ENCODE data around the gene MRPL42.

MRPL42 gene

DNA sequence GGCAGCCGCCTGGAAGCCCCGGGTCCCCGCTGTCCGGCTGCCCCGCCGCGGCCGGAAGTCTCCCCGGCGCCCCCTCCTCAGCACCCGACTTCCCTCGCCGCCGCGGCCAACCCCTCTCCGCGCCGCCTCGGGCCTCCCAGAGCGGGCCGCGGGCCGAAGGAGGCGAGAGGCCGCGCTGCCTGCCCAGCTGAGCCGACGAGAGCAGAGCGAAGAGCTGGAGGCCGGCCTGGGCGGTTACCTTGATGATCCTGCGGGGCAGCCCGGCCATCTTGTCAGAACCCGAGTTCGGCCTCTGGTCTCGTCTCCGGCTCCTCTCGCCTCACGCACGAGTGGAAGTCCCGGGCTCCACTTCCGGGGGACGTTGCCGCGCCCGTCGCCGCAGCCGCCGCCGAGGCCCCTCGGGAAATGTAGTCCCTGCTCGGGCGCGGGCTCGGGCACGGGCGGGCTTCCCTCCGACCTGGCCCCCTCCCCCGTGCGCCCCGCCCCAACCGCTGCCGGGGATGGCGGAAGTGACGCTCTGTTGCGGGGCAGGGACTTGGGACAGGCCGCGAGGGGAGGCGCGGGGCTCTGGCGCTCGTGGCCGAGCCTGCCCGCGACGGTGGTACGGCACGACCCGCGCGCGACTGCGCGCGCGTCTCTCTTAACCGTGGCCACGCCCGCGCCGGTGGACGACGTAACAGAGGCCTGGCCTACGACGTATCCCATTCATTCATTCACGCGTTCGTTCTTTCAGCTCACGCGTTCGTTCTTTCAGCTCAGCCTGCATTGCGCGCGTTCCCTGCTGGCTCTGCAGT lies 25.5 kb upstream of the MRPL42 start, which contains the start of gene UBE2N (continued):
- no peak for TF ChIP-seq ZNF239 (tag by site-specific recombination; IDR thresholded peaks at IDR 0.05)
- peak; percentile 71; the same call in 1 of the 2 replicates for TF ChIP-seq ZBTB48 (tag by site-specific recombination; IDR thresholded peaks at IDR 0.05)
- 0 out of 2 replicates have a peak, but pooled peaks have one; percentile 6 for TF ChIP-seq WT1 (tag by site-specific recombination; IDR thresholded peaks at IDR 0.05)
- TF ChIP-seq KLF7 (tag by site-specific recombination; IDR thresholded peaks at IDR 0.05; ENCODE audit: borderline replicate concordance): peak; percentile 56; the same call in 1 of the 2 replicates
- TF ChIP-seq ZNF785 (tag by site-specific recombination; IDR thresholded peaks at IDR 0.05): peak; percentile 95
- TF ChIP-seq ZNF501 (tag by site-specific recombination; IDR thresholded peaks at IDR 0.05): peak; percentile 75
- TF ChIP-seq CTCF (tag by site-specific recombination; IDR thresholded peaks at IDR 0.05): no peak
- peak; percentile 81; the same call in 1 of the 2 replicates for TF ChIP-seq KLF8 (tag by site-specific recombination; IDR thresholded peaks at IDR 0.05)
- TF ChIP-seq ZNF514 (tag by site-specific recombination; IDR thresholded peaks at IDR 0.05): no peak
- TF ChIP-seq BCL11A (tag by site-specific recombination; IDR thresholded peaks at IDR 0.05; ENCODE audit: low read depth): no peak
- no peak for TF ChIP-seq ZNF175 (tag by site-specific recombination; IDR thresholded peaks at IDR 0.05)
- TF ChIP-seq, protein P1, sequence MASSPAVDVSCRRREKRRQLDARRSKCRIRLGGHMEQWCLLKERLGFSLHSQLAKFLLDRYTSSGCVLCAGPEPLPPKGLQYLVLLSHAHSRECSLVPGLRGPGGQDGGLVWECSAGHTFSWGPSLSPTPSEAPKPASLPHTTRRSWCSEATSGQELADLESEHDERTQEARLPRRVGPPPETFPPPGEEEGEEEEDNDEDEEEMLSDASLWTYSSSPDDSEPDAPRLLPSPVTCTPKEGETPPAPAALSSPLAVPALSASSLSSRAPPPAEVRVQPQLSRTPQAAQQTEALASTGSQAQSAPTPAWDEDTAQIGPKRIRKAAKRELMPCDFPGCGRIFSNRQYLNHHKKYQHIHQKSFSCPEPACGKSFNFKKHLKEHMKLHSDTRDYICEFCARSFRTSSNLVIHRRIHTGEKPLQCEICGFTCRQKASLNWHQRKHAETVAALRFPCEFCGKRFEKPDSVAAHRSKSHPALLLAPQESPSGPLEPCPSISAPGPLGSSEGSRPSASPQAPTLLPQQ (tag by site-specific recombination; IDR thresholded peaks at IDR 0.05): peak; percentile 62
- peak; percentile 84; the same call in 1 of the 2 replicates for TF ChIP-seq ZNF76 (tag by site-specific recombination; IDR thresholded peaks at IDR 0.05; ENCODE audit: borderline replicate concordance, low read depth)
- TF ChIP-seq GLIS1 (tag by site-specific recombination; IDR thresholded peaks at IDR 0.05): peak; percentile 41; the same call in 1 of the 2 replicates
- TF ChIP-seq ZFP69B (tag by site-specific recombination; IDR thresholded peaks at IDR 0.05): peak; percentile 39; the same call in 1 of the 2 replicates
- no peak for TF ChIP-seq ZNF423 (tag by site-specific recombination; IDR thresholded peaks at IDR 0.05)
- TF ChIP-seq KLF10 (tag by site-specific recombination; IDR thresholded peaks at IDR 0.05): 0 out of 2 replicates have a peak, but pooled peaks have one; percentile 44
- peak; percentile 48; the same call in 1 of the 2 replicates for TF ChIP-seq ZNF843 (tag by site-specific recombination; IDR thresholded peaks at IDR 0.05)
- TF ChIP-seq, protein P2, sequence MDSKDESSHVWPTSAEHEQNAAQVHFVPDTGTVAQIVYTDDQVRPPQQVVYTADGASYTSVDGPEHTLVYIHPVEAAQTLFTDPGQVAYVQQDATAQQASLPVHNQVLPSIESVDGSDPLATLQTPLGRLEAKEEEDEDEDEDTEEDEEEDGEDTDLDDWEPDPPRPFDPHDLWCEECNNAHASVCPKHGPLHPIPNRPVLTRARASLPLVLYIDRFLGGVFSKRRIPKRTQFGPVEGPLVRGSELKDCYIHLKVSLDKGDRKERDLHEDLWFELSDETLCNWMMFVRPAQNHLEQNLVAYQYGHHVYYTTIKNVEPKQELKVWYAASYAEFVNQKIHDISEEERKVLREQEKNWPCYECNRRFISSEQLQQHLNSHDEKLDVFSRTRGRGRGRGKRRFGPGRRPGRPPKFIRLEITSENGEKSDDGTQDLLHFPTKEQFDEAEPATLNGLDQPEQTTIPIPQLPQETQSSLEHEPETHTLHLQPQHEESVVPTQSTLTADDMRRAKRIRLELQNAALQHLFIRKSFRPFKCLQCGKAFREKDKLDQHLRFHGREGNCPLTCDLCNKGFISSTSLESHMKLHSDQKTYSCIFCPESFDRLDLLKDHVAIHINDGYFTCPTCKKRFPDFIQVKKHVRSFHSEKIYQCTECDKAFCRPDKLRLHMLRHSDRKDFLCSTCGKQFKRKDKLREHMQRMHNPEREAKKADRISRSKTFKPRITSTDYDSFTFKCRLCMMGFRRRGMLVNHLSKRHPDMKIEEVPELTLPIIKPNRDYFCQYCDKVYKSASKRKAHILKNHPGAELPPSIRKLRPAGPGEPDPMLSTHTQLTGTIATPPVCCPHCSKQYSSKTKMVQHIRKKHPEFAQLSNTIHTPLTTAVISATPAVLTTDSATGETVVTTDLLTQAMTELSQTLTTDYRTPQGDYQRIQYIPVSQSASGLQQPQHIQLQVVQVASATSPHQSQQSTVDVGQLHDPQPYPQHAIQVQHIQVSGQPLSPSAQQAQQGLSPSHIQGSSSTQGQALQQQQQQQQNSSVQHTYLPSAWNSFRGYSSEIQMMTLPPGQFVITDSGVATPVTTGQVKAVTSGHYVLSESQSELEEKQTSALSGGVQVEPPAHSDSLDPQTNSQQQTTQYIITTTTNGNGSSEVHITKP (tag by site-specific recombination; IDR thresholded peaks at IDR 0.05): peak; percentile 85
- TF ChIP-seq, protein P3, sequence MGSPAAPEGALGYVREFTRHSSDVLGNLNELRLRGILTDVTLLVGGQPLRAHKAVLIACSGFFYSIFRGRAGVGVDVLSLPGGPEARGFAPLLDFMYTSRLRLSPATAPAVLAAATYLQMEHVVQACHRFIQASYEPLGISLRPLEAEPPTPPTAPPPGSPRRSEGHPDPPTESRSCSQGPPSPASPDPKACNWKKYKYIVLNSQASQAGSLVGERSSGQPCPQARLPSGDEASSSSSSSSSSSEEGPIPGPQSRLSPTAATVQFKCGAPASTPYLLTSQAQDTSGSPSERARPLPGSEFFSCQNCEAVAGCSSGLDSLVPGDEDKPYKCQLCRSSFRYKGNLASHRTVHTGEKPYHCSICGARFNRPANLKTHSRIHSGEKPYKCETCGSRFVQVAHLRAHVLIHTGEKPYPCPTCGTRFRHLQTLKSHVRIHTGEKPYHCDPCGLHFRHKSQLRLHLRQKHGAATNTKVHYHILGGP (tag by site-specific recombination; IDR thresholded peaks at IDR 0.05): no peak
- no peak for TF ChIP-seq ZNF558 (tag by site-specific recombination; IDR thresholded peaks at IDR 0.05)
- TF ChIP-seq HIC1 (tag by site-specific recombination; IDR thresholded peaks at IDR 0.05): peak; percentile 87
- TF ChIP-seq YY2 (tag by site-specific recombination; IDR thresholded peaks at IDR 0.05): peak; percentile 61; the same call in 1 of the 2 replicates
- TF ChIP-seq SP7 (tag by site-specific recombination; IDR thresholded peaks at IDR 0.05): peak; percentile 65; the same call in 1 of the 2 replicates
- TF ChIP-seq ZNF391 (tag by site-specific recombination; IDR thresholded peaks at IDR 0.05; ENCODE audit: borderline replicate concordance, low read depth): peak; percentile 61; the same call in 1 of the 2 replicates
- TF ChIP-seq ZNF747 (tag by site-specific recombination; IDR thresholded peaks at IDR 0.05): no peak
- TF ChIP-seq ZSCAN30 (tag by site-specific recombination; IDR thresholded peaks at IDR 0.05): peak; percentile 22
- peak; percentile 52 for TF ChIP-seq KLF17 (tag by site-specific recombination; IDR thresholded peaks at IDR 0.05)
